ENCODE results near the gene BCR. TPM values are rescaled to one million over a fixed set of nuclear protein-coding genes. Genes with fewer than 3 reads are reported as not detected.

Gene BCR
- total and polyA plus RNA-seq, 2 of the 4 experiments (the other 2 are of a cell fraction): 28.9 to 44.6 TPM

DNA sequence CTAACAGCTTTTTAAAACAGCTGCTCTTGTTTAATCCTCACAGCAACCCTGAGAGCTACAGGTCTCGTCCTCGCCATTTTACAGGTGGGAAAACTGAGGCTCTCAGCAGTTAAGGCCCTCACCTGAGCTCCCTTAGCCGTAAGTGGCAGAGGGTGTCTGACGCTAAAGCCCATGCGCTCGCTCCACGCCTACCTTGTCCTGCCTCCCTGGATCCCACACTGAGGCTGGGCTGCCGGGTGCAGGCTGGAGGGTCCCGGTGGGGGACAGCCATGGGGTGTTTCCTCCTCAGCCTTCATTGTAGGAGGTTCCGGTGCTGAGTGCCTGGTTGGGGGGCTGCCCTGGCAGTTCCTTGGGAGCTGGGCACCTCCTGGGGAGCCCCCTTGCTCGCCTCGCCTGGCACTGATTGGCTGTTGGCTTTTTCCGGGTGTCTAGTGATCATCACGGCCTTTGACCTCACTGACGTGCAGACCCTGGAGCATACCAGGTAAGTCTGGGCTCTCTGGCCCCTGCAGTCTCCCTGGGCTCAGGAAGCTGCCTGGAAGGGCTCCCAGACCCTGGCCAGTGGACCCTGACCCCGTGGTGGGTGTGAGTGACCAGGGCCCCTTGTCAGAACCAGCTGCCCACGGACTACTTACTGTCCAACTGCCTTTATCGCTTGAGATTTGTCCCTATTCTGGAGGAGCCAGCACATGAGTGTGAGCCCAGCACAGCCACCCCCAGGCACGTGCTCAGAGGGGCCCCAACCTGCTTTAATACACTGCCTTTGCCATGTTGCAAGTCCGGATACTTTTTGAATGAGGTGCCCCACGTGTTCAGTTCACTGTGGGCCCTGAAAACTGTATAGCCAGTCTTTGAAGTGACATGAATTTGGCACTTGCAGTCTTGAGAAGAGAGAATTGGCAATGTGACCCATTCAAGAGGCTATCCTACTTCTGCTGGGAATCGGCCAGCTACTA, 22.5 kb upstream of the BCR start:
- no peaks in the 10 kb centered on the region for H3K27me3 ChIP-seq (ENCODE audit: control insufficient read depth, insufficient read depth, low read length)
- H3K27ac ChIP-seq (ENCODE audit: insufficient read depth, low read length): no peak overlapping the region
- no peak overlapping the region for H2BK5ac ChIP-seq (ENCODE audit: low read depth, low read length, poor library complexity, severe bottlenecking)
- H3K9me1 ChIP-seq (ENCODE audit: insufficient read depth, low read length): no peaks in the 10 kb centered on the region; the same call in 1 of the 2 replicates
- no peak overlapping the region for H3K4me2 ChIP-seq (ENCODE audit: low read depth, low read length)
- H2AK5ac ChIP-seq (ENCODE audit: low read depth, low read length): no peak overlapping the region
- no peak for DNase-seq
- no peak overlapping the region for H2BK120ac ChIP-seq (ENCODE audit: low read depth, low read length)
- H3K18ac ChIP-seq (ENCODE audit: low read depth, low read length): no peak overlapping the region
- peaks cover 2% of the 10 kb centered on the region; the same call in 1 of the 2 replicates for H3K36me3 ChIP-seq (ENCODE audit: control insufficient read depth, insufficient read depth, low read length)
- no peak overlapping the region for H3K14ac ChIP-seq (replicated peaks; ENCODE audit: low read depth, low read length)
- no peak overlapping the region for H2AK9ac ChIP-seq (replicated peaks; ENCODE audit: low read depth, low read length, poor library complexity)
- no peaks in the 10 kb centered on the region for H3K79me1 ChIP-seq (ENCODE audit: low read depth in 1 of 2, low read length in 2 of 2)
- no peak overlapping the region for H2BK20ac ChIP-seq (ENCODE audit: low read depth, low read length)
- no peak overlapping the region for H4K91ac ChIP-seq (ENCODE audit: insufficient read depth, low read depth, low read length)
- H3K56ac ChIP-seq (ENCODE audit: extremely low read depth, insufficient read depth, low read length): no peak overlapping the region
- H4K5ac ChIP-seq (ENCODE audit: low read depth, low read length): no peak overlapping the region
- H3K23ac ChIP-seq (ENCODE audit: low read depth, low read length): no peak overlapping the region
- H3K9ac ChIP-seq (ENCODE audit: low read depth, low read length): no peak overlapping the region
- intact Hi-C loops (cut with micrococcal nuclease): no loop called here
- ATAC-seq (ENCODE audit: low read depth): no peak
- BruUV-seq (replicated peaks): no TSS peak
- no peak overlapping the region for H2AFZ ChIP-seq (replicated peaks; ENCODE audit: low read length, poor library complexity)
- H2BK15ac ChIP-seq (ENCODE audit: low read depth, low read length): no peak overlapping the region
- H4K8ac ChIP-seq (ENCODE audit: low read depth in 2 of 2, low read length in 2 of 2): no peak overlapping the region
- H3K9me3 ChIP-seq (ENCODE audit: control insufficient read depth, insufficient read depth, low read length): no peaks in the 10 kb centered on the region
- H3K4ac ChIP-seq (ENCODE audit: low read depth, low read length): no peak overlapping the region
- TF ChIP-seq MXI1 (IDR thresholded peaks at IDR 0.05; ENCODE audit: borderline replicate concordance, low read depth, low read length): no peak
- no peaks in the 10 kb centered on the region for H3K4me1 ChIP-seq (ENCODE audit: control insufficient read depth, insufficient read depth, low read length)
- WGBS, 2 experiments (ENCODE audit: extremely low coverage in 2 of 2, insufficient read length in 1 of 2): 78% methylated on average over 7 of the region's 22 CpGs; no CpG with 5 or more reads in 1 of the 2 experiments
- in situ Hi-C loops (cut with MboI; ENCODE audit: low sequenced_read_pairs): no loop called here
- ChIA-PET CTCF (interaction anchor here (0.6 to 1.4 kb wide), 2 partner anchors 16 to 124 kb away, joined by 3 read pairs; no protein-coding TSS in a partner anchor), POLR2A (ENCODE audit: unreplicated experiment) (no interaction called here)
- H4K20me1 ChIP-seq (ENCODE audit: insufficient read depth, low read length): no peaks in the 10 kb centered on the region
- dilution Hi-C loops (cut with HindIII; ENCODE audit: low sequenced_read_pairs, unreplicated experiment): no loop called here
- H3K4me3 ChIP-seq (ENCODE audit: insufficient read depth, low read depth, low read length): no peak overlapping the region

Data from IMR-90 (cell line).